H1 (cell line): ENCODE measurements around the gene ZNF830. TPM values are rescaled to one million over a fixed set of nuclear protein-coding genes. Genes with fewer than 3 reads are reported as not detected.

Source experiments
- ATF3 ChIP-seq: IDR thresholded peaks from 2 replicates; pipeline ENCODE4 v1.6.1; 2011; ENCODE audit warnings: low read depth, mild to moderate bottlenecking, low read length; ENCODE audit not compliant: insufficient read depth
- BACH1 ChIP-seq: IDR thresholded peaks from 2 replicates; pipeline ENCODE4 v1.6.1; 2012; ENCODE audit warnings: low read length, improper control_type of control experiment
- CBX8 ChIP-seq: fragments of 300-800, 300-1000 bp; sonication (generic); IDR thresholded peaks from 2 replicates; pipeline ENCODE4 v1.7.1; 2016; ENCODE audit warnings: low read depth, low read length, borderline replicate concordance
- CHD1 ChIP-seq: IDR thresholded peaks from 2 replicates; pipeline ENCODE4 v1.6.1; 2012; ENCODE audit warnings: low read depth, low read length, improper control_type of control experiment
- EGR1 ChIP-seq: IDR thresholded peaks from 2 replicates; pipeline ENCODE4 v1.6.1; 2011; ENCODE audit warnings: low read depth, low read length, borderline replicate concordance
- GTF2F1 ChIP-seq: IDR thresholded peaks from 2 replicates; pipeline ENCODE4 v1.6.1; 2012; ENCODE audit warnings: low read depth, low read length, improper control_type of control experiment, borderline replicate concordance
- NRF1 ChIP-seq: IDR thresholded peaks from 2 replicates; pipeline ENCODE4 v1.6.1; 2011; ENCODE audit warnings: mild to moderate bottlenecking, low read depth, low read length, improper control_type of control experiment
- POLR2A ChIP-seq, 2 experiments: IDR thresholded peaks; 1 replicate in 1 of 2; 2 replicates in 1 of 2; pipeline ENCODE4 v1.6.1; 2011; ENCODE audit warnings: low read depth in 2 of 2, low read length in 2 of 2, mild to moderate bottlenecking in 2 of 2; ENCODE audit errors: control extremely low read depth in 1 of 2
- RFX5 ChIP-seq: IDR thresholded peaks from 2 replicates; pipeline ENCODE4 v1.6.1; 2011; ENCODE audit warnings: low read depth, low read length, improper control_type of control experiment, borderline replicate concordance
- SP1 ChIP-seq: IDR thresholded peaks from 2 replicates; pipeline ENCODE4 v1.6.1; 2011; ENCODE audit warnings: low read depth, low read length
- TAF1 ChIP-seq: IDR thresholded peaks from 2 replicates; pipeline ENCODE4 v1.6.1; 2011; ENCODE audit warnings: mild to moderate bottlenecking, low read depth, low read length
- TAF7 ChIP-seq: optimal IDR thresholded peaks from 2 replicates; pipeline ENCODE3; 2011; ENCODE audit warnings: low read depth, mild to moderate bottlenecking, inconsistent platforms, low read length, moderate library complexity, borderline replicate concordance
- TBP ChIP-seq: IDR thresholded peaks from 2 replicates; pipeline ENCODE4 v1.6.1; 2011; ENCODE audit warnings: low read depth, low read length, improper control_type of control experiment
- polyA plus RNA-seq, 7 experiments: library from polyadenylated mRNA; depleted of rRNA in 3 of 7; stranded (reverse) in 5 of 7; unstranded in 2 of 7; fragments of >200 nt in 5 of 7; fragments of 200-250 nt in 2 of 7; gene quantifications; 1 replicate in 5 of 7; 2 replicates in 1 of 7; 4 replicates in 1 of 7; pipeline versions ENCODE4 v1.2.1 to v1.2.3, GENCODE V29; 2011 to 2013; ENCODE audit warnings: missing spikeins in 2 of 7, mixed read lengths in 2 of 7
- total RNA-seq: library from RNA; stranded (reverse); fragmentation: NEBNext Ultra II Directional; extraction: Animal tissue kit (Norgen Biotek cat#: 25700); gene quantifications from 2 replicates; pipeline ENCODE4 v1.2.1, GENCODE V29; 2021
- TF ChIP-seq, protein P1 (sequence below): IDR thresholded peaks from 2 replicates; pipeline ENCODE4 v1.6.1; 2011; ENCODE audit warnings: low read length, improper control_type of control experiment
- TF ChIP-seq, protein P2 (sequence below): IDR thresholded peaks from 2 replicates; pipeline ENCODE4 v1.6.1; 2012; ENCODE audit warnings: inconsistent platforms
- TF ChIP-seq, protein P3 (sequence below): IDR thresholded peaks from 2 replicates; pipeline ENCODE4 v1.6.1; 2012; ENCODE audit warnings: low read length, inconsistent platforms

Gene ZNF830
- total and polyA plus RNA-seq, 2 of the 8 experiments (the other 6 are each of a cell fraction or from before 2014, with no cell fraction given), result 4.2 to 19.9 TPM

- no peak for TF ChIP-seq RFX5
- TF ChIP-seq, protein P1, sequence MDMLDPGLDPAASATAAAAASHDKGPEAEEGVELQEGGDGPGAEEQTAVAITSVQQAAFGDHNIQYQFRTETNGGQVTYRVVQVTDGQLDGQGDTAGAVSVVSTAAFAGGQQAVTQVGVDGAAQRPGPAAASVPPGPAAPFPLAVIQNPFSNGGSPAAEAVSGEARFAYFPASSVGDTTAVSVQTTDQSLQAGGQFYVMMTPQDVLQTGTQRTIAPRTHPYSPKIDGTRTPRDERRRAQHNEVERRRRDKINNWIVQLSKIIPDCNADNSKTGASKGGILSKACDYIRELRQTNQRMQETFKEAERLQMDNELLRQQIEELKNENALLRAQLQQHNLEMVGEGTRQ, result peak; percentile 81
- peak; percentile 64; the same call in 1 of the 2 replicates for TF ChIP-seq GTF2F1
- no peak for TF ChIP-seq CBX8
- peak; percentile 86 for TF ChIP-seq NRF1
- peak; percentile 67 for TF ChIP-seq SP1
- TF ChIP-seq EGR1, result peak; percentile 73
- TF ChIP-seq ATF3, result peak; percentile 59; the same call in 1 of the 2 replicates
- 0 out of 2 replicates have a peak, but pooled peaks have one; percentile 43 for TF ChIP-seq BACH1
- TF ChIP-seq TAF7, result peak; percentile 59
- no peak for TF ChIP-seq CHD1
- TF ChIP-seq, protein P2, sequence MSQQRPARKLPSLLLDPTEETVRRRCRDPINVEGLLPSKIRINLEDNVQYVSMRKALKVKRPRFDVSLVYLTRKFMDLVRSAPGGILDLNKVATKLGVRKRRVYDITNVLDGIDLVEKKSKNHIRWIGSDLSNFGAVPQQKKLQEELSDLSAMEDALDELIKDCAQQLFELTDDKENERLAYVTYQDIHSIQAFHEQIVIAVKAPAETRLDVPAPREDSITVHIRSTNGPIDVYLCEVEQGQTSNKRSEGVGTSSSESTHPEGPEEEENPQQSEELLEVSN, result peak; percentile 84
- TF ChIP-seq, protein P3, sequence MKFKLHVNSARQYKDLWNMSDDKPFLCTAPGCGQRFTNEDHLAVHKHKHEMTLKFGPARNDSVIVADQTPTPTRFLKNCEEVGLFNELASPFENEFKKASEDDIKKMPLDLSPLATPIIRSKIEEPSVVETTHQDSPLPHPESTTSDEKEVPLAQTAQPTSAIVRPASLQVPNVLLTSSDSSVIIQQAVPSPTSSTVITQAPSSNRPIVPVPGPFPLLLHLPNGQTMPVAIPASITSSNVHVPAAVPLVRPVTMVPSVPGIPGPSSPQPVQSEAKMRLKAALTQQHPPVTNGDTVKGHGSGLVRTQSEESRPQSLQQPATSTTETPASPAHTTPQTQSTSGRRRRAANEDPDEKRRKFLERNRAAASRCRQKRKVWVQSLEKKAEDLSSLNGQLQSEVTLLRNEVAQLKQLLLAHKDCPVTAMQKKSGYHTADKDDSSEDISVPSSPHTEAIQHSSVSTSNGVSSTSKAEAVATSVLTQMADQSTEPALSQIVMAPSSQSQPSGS, result no peak
- peak; percentile 81 for TF ChIP-seq TBP
- TF ChIP-seq POLR2A (IDR thresholded peaks at IDR 0.05; ENCODE audit: control extremely low read depth in 1 of 2, low read depth in 2 of 2, low read length in 2 of 2), result peak; percentile 85 to 87; a peak in 2 of 3 replicates
- peak; percentile 87 for TF ChIP-seq TAF1
Observed at GRCh38 chr17:34980353-34980680, 19.0 kb downstream of the ZNF830 start, which contains the start of gene LIG3 (continued).
